Heart right ventricle (tissue), 16 donors: Measurements from ENCODE around the gene NPC2. TPM values are rescaled to one million over a fixed set of nuclear protein-coding genes. Genes with fewer than 3 reads are reported as not detected.
"Not testable (repeated sequence)": the region's sequence is repeated elsewhere in the genome, so short reads cannot be mapped to it uniquely, and the experiment has no call there.

ENCODE experiments used
- ATAC-seq, 8 donors: fragments of 200-7000 bp; cut with Tn5 transposase; one replicate each; pipeline ENCODE4 v1.9.1; 2020; ENCODE audit warnings: mild to moderate bottlenecking in 8 of 8, moderate library complexity in 8 of 8, moderate number of reproducible peaks in 1 of 8
- DNase-seq, 2 donors: peaks; one replicate each; pipeline ENCODE4 v3.0.0-alpha.2; 2020
- H3K27ac ChIP-seq, 10 donors: fragments of 200-600 bp; sonication (generic) in 2 of 10; one replicate each; pipeline versions ENCODE4 v1.5.0 to v1.8.0; 2020 to 2022; ENCODE audit warnings: mild to moderate bottlenecking in 3 of 10
- H3K27me3 ChIP-seq, 7 donors: fragments of 200-600 bp; one replicate each; pipeline ENCODE4 v1.8.0; 2021 to 2022; ENCODE audit warnings: mild to moderate bottlenecking in 2 of 7
- H3K36me3 ChIP-seq, 9 donors: fragments of 200-600 bp; sonication (generic) in 1 of 9; one replicate each; pipeline versions ENCODE4 v1.5.0 to v1.8.0; 2020 to 2022; ENCODE audit warnings: mild to moderate bottlenecking in 2 of 9
- H3K4me1 ChIP-seq, 9 donors: fragments of 200-600 bp; sonication (generic) in 1 of 9; one replicate each; pipeline versions ENCODE4 v1.5.0 to v1.8.0; 2020 to 2022; ENCODE audit warnings: mild to moderate bottlenecking in 4 of 9
- H3K4me3 ChIP-seq, 10 donors: fragments of 200-600 bp; sonication (generic) in 2 of 10; one replicate each; pipeline versions ENCODE4 v1.5.0 to v1.8.0; 2020 to 2022; ENCODE audit warnings: mild to moderate bottlenecking in 7 of 10, moderate library complexity in 2 of 10
- H3K9me3 ChIP-seq, 11 donors: fragments of 200-600 bp in 10 of 11; sonication (generic) in 2 of 11; one replicate each; pipeline versions ENCODE4 v1.5.0 to v1.8.0; 2013 to 2022; ENCODE audit warnings: mild to moderate bottlenecking in 2 of 11, control low read depth in 1 of 11, moderate library complexity in 1 of 11
- WGBS, 2 donors: extraction: QIAGEN DNeasy Blood & Tissue Kit; methylation state at CpG; one replicate each; pipeline ENCODE4 v1.1.7; 2013; ENCODE audit warnings: inconsistent platforms in 1 of 2; 5-methylcytosine and 5-hydroxymethylcytosine counted together
- intact Hi-C, 10 donors: fragments of 100-400 bp; cut with DNase I; formaldehyde crosslinking; loops; one replicate each; pipeline versions ENCODE4 v1.11.1 to v1.14.2; 2022
- polyA plus RNA-seq, 2 donors: library from polyadenylated mRNA; stranded (reverse); fragments of 200-250 nt; gene quantifications; one replicate each; pipeline ENCODE4 v1.2.3, GENCODE V29; 2013
- total RNA-seq, 10 donors: library from RNA; stranded (reverse); fragmentation: NEBNext Ultra II Directional in 3 of 10; extraction: Animal tissue kit (Norgen Biotek cat#: 25700) in 3 of 10; gene quantifications; one replicate each; pipeline versions ENCODE4 v1.2.1 to v1.2.4, GENCODE V29; 2021 to 2023
- TF ChIP-seq, protein P1 (sequence below), 9 donors: fragments of 200-600 bp; sonication (generic) in 2 of 9; IDR thresholded peaks; one replicate each; pipeline versions ENCODE4 v1.5.0 to v1.8.0; 2021 to 2022; ENCODE audit warnings: antibody characterized with exemption in 9 of 9, mild to moderate bottlenecking in 5 of 9, moderate library complexity in 1 of 9
- donor health status: Arrhythmogenic right ventricular cardiomyopathy.
- donor health status: ischemic (EF 13 %, LVEDD 7.1; RV severe dilation, severe dysfunction).
- donor health status: healthy with polysubstance abuse.
- donor health status: DM: no; HTN: yes; CAD: no.
- donor health status: DM: no; HTN: no; CAD: no.
- donor health status: ischemic (EF 25% LVEDD 6.9; RV normal size, moderate dysfunction).
- donor health status: ischemic (EF 25% LVEDD 5.7; RV mildly dilated, moderate dysfunction).
- donor health status: healthy.
- donor health status: DM: yes; HTN: yes; CAD: no.
- donor health status: Ischemic cardiomyopathy.
- donor health status: ischemic (EF 35%, LVEDD 5.7; RV mildly dilated, moderate dysfunction).
- donor health status: nonischemic (EF 11% LVEDD 7.7; RV severe dilation, severe dysfunction).
- donor health status: DM: yes; HTN: yes; CAD: no.
- donor health status: PGD.
- donor health status: ischemic (EF 29% LVEDD 5.4; RV normal size, mild dysfunction).
- donor health status: nonischemic (EF 23%, LVEDD 6.1; RV moderate dilation, normal function).

NPC2 gene
- total and polyA plus RNA-seq, 12 donors: 70.0 to 258 (median 108) TPM

- no peaks in the 10 kb centered on the region for H3K9me3 ChIP-seq
- TF ChIP-seq, protein P1, sequence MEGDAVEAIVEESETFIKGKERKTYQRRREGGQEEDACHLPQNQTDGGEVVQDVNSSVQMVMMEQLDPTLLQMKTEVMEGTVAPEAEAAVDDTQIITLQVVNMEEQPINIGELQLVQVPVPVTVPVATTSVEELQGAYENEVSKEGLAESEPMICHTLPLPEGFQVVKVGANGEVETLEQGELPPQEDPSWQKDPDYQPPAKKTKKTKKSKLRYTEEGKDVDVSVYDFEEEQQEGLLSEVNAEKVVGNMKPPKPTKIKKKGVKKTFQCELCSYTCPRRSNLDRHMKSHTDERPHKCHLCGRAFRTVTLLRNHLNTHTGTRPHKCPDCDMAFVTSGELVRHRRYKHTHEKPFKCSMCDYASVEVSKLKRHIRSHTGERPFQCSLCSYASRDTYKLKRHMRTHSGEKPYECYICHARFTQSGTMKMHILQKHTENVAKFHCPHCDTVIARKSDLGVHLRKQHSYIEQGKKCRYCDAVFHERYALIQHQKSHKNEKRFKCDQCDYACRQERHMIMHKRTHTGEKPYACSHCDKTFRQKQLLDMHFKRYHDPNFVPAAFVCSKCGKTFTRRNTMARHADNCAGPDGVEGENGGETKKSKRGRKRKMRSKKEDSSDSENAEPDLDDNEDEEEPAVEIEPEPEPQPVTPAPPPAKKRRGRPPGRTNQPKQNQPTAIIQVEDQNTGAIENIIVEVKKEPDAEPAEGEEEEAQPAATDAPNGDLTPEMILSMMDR (IDR thresholded peaks at IDR 0.05): no peak
- no peaks in the 10 kb centered on the region for H3K36me3 ChIP-seq
- no peaks in the 10 kb centered on the region for H3K27me3 ChIP-seq
- no peak overlapping the region for H3K4me3 ChIP-seq
- peaks cover 0 to 4% (median 0%) of the 10 kb centered on the region in 9 donors for H3K4me1 ChIP-seq
- no peak overlapping the region for H3K27ac ChIP-seq
- 85 to 87% methylated on average over 4 of the region's 4 CpGs for WGBS, 2 donors
- no peak for ATAC-seq
- no peak for DNase-seq
- intact Hi-C loops: no loop called here
Observed at GRCh38 chr14:74457565-74457895, 35.6 kb downstream of the NPC2 start.

DNA sequence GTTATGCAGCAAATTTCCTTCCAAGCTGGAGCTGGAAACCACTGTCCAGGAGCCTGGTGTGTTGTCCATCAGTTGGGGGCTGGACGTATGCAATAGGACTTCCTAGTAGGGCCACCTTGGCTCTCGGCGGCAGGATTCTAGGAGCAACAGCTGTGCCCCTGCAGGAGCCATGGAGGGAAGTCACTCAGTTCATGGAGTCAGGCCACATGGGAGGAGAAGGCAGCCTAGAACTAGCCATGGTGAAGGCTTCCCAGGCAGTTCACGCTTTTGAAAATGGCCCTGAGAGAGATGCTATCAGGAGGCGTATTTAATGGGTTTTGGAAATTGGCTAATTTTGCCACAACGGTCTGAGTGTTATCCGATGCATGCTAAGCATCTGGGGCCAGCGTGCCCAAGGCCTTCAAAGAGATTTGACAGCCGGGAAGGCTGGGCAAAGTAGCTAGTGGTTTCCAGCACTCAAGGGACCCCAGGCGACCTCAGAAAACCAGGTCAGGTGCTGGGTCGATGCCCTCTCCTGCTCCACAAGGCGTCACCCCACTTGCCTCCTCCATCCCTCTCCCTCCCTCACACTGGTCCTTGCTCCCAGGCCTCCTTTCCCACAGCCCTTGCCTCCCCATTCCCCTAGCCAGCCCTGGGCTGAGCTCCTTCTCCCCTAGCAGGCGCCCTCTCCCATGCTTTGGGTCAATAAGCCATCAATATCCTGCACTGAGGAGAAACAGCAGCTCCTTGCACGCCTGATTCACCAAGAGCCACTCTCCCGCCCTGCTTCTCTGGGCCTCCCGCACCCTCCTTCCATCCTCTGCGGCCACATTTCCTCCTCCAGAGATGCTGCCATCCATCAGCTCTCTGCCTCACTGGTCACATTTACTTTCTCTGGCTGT, 36.2 kb downstream of the NPC2 start:
- intact Hi-C loops: no loop called here
- 81 to 84% methylated on average over 17 of the region's 17 CpGs for WGBS, 2 donors
- no peaks in the 10 kb centered on the region for H3K36me3 ChIP-seq
- peaks cover 0 to 4% (median 0%) of the 10 kb centered on the region in 9 donors for H3K4me1 ChIP-seq
- TF ChIP-seq, protein P1 (IDR thresholded peaks at IDR 0.05): no peak
- ATAC-seq (no peak), DNase-seq (no peak)
- H3K9me3 ChIP-seq: no peaks in the 10 kb centered on the region
- no peak overlapping the region for H3K4me3 ChIP-seq
- no peak overlapping the region for H3K27ac ChIP-seq
- no peaks in the 10 kb centered on the region for H3K27me3 ChIP-seq

DNA sequence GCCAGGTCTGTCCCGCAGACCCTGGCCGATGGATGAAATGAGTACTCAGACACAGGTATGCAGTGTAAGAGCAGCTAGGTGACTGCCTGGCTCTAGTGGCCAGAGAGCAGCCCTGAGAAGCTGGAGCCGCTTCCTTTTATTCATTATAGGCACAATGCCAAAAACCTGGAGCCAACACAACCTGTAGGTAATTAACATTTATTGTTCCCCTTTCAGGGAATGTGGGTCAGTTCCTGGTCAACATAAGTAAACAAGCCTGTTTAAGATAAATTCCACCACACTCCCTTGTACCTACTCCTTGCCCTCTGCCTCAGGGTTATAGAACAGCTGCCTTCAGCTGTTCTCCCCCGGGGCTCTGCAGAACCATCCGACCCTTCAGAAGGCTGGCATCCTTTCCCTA, 38.7 kb downstream of the NPC2 start:
- not testable (repeated sequence) for ATAC-seq, H3K4me3 ChIP-seq
- 77 to 80% methylated on average over 5 of the region's 5 CpGs for WGBS, 2 donors

DNA sequence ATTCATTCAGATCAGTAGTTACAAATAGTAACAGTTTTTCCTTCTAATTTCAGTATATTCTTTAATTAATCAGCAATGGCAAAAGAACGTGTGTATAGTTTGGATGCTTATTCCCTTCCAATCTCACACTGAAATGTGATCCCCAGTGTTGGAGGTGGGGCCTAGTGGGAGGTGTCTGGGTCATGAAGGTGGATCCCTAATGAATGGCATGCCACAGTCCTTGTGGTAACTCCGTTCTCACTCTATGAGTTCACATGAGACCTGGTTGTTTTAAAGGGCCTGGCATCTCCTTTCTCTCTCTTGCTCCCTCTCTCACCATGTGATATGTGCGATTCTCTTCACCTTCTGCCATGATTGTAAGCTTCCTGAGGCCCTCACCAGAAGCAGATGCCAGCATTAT, 48.2 kb downstream of the NPC2 start:
- Histone ChIP-seq H3K9me3 (no peaks in the 10 kb centered on the region), H3K27ac (no peak overlapping the region), H3K4me1 (no peaks in the 10 kb centered on the region), H3K27me3 (no peaks in the 10 kb centered on the region), H3K36me3 (no peaks in the 10 kb centered on the region), H3K4me3 (no peak overlapping the region)
- intact Hi-C loops: no loop called here
- WGBS, 2 donors: 27 to 44% methylated on average over 3 of the region's 3 CpGs
- TF ChIP-seq, protein P1 (IDR thresholded peaks at IDR 0.05): no peak
- DNase-seq (no peak), ATAC-seq (no peak)

More for the DNA sequence above, 38.7 kb downstream of the NPC2 start:
- H3K4me1 ChIP-seq, intact Hi-C loops, H3K27ac ChIP-seq, H3K27me3 ChIP-seq, DNase-seq, H3K9me3 ChIP-seq, H3K36me3 ChIP-seq: not testable (repeated sequence)

DNA sequence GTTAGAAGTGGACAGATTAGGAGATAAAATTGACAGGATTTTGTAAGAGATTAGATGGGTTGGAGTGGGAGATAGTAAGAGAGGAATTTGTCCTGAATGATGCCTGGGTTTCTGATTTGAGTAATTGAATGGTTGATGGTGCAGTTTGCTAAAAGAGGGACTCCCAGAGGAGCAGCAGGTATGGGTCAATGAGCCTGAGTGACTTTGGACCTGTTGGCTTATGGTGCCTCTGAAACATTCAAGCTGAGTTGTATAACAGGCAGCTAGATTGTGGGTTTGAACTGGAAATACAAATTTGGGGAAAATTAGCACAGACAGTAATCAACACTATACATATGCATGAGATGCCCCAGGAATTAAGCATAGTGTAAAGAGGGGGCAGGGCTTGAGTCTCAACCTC, 50.3 kb downstream of the NPC2 start:
- no peaks in the 10 kb centered on the region for H3K27me3 ChIP-seq
- TF ChIP-seq, protein P1 (IDR thresholded peaks at IDR 0.05): no peak
- H3K4me1 ChIP-seq: peaks cover 0 to under 1% (median 0%) of the 10 kb centered on the region in 9 donors
- ATAC-seq: no peak
- no peak overlapping the region for H3K4me3 ChIP-seq
- H3K9me3 ChIP-seq: no peaks in the 10 kb centered on the region
- no peak overlapping the region for H3K27ac ChIP-seq
- DNase-seq: no peak
- no peaks in the 10 kb centered on the region for H3K36me3 ChIP-seq
- intact Hi-C loops: no loop called here
